ENCODE measurements around the gene MAN1C1. TPM values are rescaled to one million over a fixed set of nuclear protein-coding genes. Genes with fewer than 3 reads are reported as not detected.

The MAN1C1 gene
- total RNA-seq, 1 experiment from 2014 or later, result 9.3 TPM

DNA sequence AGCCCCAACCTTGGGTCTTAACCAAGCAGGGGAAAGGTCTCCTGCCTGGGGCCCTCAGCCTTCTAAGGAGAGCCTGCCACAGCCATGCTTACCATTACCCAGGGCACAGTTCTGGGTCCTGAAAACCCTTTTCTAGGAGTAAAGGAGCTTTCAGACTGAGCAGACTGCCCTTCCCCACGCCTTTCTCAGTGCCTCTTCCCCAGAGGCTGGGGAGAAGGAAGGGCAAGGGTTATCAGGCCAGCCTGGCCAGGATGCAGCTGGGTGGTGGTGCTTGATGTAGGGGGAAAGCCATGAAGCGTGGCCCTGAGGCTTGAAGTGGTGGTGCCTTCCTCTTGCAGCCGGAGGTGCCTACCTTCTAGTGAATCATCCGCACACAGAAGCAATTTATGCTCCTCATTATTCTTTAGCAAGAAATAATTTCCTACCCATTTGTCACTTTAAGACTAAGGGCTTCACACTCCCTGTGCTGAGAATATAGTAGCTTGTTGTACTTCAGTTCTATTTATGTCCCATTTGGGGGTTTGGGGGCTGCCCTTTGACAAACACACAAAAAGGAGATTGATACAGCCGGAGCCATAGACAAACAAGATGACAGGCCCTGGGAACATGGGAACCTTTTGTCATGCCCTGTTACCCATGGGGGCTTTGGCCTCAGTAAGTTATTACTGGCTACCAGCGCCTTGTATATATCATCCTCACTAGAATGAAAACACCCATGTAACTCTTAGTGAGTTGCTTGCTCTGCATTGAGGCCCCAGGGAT lies 40.7 kb downstream of the MAN1C1 start:
- Mint-ChIP-seq H3K4me1 (peaks cover 12 to 14% of the 10 kb centered on the region in 2 experiments), H3K9me3 (no peaks in the 10 kb centered on the region), H3K27me3 (ENCODE audit: low read depth) (no peaks in the 10 kb centered on the region), H3K27ac (no peak overlapping the region), H3K4me3 (no peak overlapping the region), H3K36me3 (ENCODE audit: insufficient read depth in 1 of 3, low read depth in 3 of 3) (no peaks in the 10 kb centered on the region)
- no peak overlapping the region for H3K9ac ChIP-seq (ENCODE audit: extremely low read depth, insufficient read length, low read length)
- no peak for TF ChIP-seq CTCF (conservative IDR thresholded peaks at IDR 0.05)
- no peak overlapping the region for H3K4ac ChIP-seq (ENCODE audit: low read depth, low read length)
- no peaks in the 10 kb centered on the region for H3K79me1 ChIP-seq (ENCODE audit: insufficient read depth, low read depth, low read length, poor library complexity, severe bottlenecking)
- peaks cover 2% of the 10 kb centered on the region; the same call in 1 of the 2 replicates for H3K4me1 ChIP-seq (ENCODE audit: insufficient read depth, low read length)
- no peak overlapping the region for H3K27ac ChIP-seq (ENCODE audit: insufficient read length, low read depth, low read length)
- no peak overlapping the region for H2AK5ac ChIP-seq (ENCODE audit: insufficient read length, low read length)
- peak; percentile 12 for DNase-seq
- H3K18ac ChIP-seq (ENCODE audit: insufficient read length, low read depth, low read length), result no peak overlapping the region
- H4K8ac ChIP-seq (replicated peaks; ENCODE audit: insufficient read length, low read depth, low read length), result no peak overlapping the region
- H3K4me2 ChIP-seq (ENCODE audit: insufficient read depth, insufficient read length, low read length), result no peak overlapping the region
- no peaks in the 10 kb centered on the region for H3K9me3 ChIP-seq (ENCODE audit: control insufficient read depth, low read depth, low read length)
- no peak overlapping the region for H4K91ac ChIP-seq (ENCODE audit: insufficient read length, low read depth, low read length)
- no peak overlapping the region for H2AFZ ChIP-seq (ENCODE audit: low read length)
- no peaks in the 10 kb centered on the region for H4K20me1 ChIP-seq (ENCODE audit: control insufficient read depth, insufficient read depth, insufficient read length)
- H3K27me3 ChIP-seq (ENCODE audit: insufficient read depth, low read length), result no peaks in the 10 kb centered on the region
- no peaks in the 10 kb centered on the region for H3K79me2 ChIP-seq (ENCODE audit: insufficient read depth, low read length)
- H3K14ac ChIP-seq (ENCODE audit: insufficient read depth, low read length), result no peak overlapping the region
- no peak overlapping the region for H4K5ac ChIP-seq (ENCODE audit: insufficient read length, low read depth, low read length)
- H2BK12ac ChIP-seq (ENCODE audit: insufficient read length, low read depth, low read length), result no peak overlapping the region
- H2BK120ac ChIP-seq (ENCODE audit: low read depth, low read length, poor library complexity, severe bottlenecking), result no peak overlapping the region
- H3T11ph ChIP-seq (ENCODE audit: low read length), result no peak overlapping the region
- H2BK15ac ChIP-seq (ENCODE audit: low read depth, low read length), result no peak overlapping the region
- H3K23me2 ChIP-seq (ENCODE audit: insufficient read length, low read depth, low read length, poor library complexity, severe bottlenecking), result no peaks in the 10 kb centered on the region
- no CpG with 5 or more reads among the region's 6 CpGs for WGBS (ENCODE audit: extremely low coverage, insufficient read length, low lambda C conversion rate)
- no peak overlapping the region for H2BK20ac ChIP-seq (ENCODE audit: low read depth, low read length, poor library complexity, severe bottlenecking)
- no peak overlapping the region for H3K23ac ChIP-seq (ENCODE audit: insufficient read length, low read depth, low read length)
- H2BK5ac ChIP-seq (ENCODE audit: insufficient read length, low read length), result no peak overlapping the region
- no peak overlapping the region for H3K56ac ChIP-seq (ENCODE audit: insufficient read length, low read depth, low read length)
